UCSD-AML1 (cell line): ENCODE data around the gene POLR2C.

Experiments
- DNase-seq: peaks from one replicate; lab custom pipeline; 2025; ENCODE audit not compliant: unreplicated experiment; lab: John Stamatoyannopoulos, UW

The POLR2C gene

DNA sequence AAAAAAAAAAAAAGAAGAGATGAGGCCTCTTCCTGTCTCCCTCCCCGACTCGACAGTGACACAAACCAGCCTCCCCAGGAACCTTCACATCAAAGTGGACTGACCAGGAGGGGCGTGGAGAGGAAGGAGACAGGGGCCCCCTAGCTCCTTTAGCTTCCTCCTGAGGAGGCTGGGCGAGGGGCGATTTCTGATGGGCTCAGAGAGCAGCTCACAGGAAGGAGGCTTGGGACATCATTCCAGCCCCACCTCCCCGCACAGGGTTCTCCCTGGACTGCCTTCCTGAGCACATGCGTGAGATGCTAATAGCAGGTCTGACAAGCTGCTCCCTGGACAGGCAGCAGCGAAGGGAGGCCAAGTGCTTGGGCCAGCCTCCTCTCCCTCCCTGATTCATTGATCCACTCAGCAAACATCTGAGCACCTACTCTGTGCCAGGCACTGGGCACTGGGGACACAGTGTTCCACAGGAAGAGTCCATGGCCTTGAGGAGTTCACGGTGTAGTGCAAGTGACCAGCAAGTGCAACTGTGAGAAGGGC, 38.2 kb downstream of the POLR2C start:
- DNase-seq: peak; percentile 40

- DNase-seq: no peak
Measured at GRCh38 chr16:57501492-57501891, 39.0 kb downstream of the POLR2C start.

DNA sequence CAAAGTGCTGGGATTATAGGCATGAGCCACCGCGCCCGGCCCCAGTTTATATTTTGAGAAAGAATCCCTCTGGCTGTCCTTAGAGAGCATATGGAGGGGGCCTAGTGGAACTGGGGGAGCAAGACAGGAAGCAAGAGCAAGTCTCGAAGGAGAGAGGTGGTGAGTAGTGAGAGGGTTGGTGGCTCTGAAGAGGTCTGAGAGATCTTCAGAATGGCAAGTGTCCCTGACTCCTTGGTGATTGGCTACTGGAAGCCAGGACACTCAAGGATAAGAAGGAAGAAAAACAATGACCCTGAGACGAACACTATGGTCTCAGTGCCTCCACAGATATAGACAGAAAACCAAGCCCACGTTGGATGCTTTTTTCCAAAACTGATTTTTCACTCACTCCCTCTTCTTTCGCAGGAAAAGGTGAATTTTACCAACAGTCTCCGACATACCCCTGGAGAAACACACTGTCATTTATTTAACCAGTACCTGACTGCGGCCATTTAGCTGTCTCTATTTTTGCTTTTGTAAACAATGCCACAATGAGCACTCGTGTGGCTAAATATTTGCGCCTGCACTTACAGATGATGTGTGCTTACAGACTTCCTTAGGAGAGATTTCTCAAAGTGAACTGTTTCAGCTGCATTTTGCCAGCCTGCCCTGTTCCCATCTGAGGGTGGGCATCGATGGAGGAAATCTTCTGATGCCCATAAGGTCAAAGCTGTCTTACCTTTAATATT, 39.7 kb downstream of the POLR2C start:
- DNase-seq: no peak

DNA sequence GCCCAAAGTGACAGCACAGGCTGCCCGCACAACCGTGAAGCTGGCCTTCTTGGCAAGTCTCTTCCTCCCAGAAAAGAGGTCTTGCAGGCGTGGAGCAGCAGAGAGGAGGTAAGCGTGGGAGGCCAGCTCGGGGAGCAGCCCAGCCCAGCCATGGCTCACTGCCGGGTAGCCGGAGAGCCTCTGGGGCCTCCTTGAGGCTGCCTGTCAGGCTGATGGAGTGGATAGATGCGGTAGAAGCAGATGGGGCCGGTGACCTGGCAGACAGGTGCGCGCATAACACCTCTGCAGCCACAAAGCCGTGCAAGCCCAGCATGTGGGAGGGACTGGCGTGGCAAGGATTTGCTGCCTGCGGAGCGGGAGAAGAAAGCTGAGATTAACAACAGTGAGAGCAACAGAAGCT, 40.9 kb downstream of the POLR2C start:
- no peak for DNase-seq

DNA sequence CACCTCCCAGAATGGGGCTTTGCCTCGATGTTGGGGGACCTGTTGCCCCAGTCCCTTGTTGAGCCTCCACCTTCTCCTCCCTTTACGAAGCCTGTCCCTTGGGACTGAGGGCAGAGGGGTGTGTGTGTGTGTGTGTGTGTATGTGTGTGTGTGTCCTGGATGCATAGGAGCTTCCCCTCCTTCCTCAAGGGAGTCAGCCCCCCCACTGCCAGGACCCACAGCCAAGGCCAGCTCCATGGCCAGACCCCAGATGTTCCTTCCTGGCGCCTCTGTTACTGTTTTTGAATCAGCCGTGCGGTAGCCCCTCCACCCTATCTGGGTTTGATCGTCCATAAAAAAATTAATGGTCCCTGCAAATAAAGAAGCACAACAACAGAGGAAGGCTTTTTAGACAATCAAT, 41.5 kb downstream of the POLR2C start:
- DNase-seq: no peak

DNA sequence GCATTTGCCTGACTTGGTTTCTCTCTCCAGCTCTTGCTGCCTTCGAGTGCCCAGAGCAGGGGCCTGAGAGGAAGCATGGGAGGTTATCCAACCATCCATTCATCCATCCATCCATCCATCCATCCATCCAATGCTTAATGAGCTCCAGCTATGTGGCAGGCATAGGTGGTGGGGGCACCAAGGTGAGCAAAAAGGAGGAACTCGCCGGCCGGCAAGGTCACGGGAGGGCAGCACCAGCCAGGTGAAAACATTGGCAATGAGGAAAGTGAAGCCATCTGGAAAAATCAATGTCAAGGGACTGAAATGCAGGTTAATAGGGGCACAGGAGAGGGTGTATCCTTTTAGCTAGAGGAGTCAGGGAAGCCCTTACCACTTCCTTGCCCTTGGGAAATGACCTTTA, 42.0 kb downstream of the POLR2C start:
- no peak for DNase-seq

- no peak for DNase-seq
Measured at GRCh38 chr16:57505169-57505568, 42.7 kb downstream of the POLR2C start.

DNA sequence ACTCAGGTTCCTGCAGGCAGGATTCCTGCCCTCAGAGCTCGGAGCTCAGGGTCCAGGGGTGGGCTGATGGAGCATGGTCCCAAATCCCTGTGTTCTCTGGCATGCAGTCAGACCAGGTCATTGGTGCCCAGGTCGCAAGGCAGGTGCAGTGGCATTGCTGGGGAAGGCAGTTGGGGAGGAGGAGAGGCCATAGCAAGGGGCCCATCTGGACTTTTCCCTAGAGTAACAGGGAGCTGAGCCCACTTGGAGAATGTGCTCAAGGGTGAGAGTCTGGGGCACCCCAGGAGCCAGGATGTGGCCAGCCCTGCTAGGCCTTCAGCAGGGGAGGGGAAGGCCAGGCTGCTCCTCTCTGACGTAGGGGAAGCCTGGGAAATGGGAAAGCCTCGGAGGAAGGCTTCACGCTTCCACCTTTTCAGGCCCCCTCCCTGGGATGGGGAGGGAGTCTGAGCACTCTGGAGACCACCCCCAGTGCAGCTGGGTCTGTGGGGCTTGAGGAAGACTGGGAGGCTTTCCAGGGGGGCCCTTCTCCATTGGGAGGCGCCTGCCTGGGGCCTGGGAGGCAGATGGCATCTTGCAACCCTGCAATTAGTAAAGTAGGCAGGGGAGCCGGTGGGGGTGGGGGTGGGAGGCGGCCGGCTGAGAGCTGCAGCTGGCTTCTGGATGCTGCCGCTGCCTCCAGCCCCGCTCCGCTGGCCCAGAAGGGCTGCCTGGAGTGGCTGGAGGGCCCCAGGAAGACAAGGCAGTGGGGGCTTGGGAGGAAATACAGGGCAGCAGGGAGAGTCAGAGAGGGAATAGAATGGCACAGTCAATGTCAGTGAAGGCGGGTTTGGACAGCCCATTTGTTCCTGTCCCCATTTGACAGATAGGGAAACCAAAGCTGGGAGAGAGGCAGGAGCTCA, 44.9 kb downstream of the POLR2C start:
- DNase-seq: no peak

- no peak for DNase-seq
Measured at GRCh38 chr16:57508035-57508425, 45.6 kb downstream of the POLR2C start.

- no peak for DNase-seq
Measured at GRCh38 chr16:57509231-57509923, 46.9 kb downstream of the POLR2C start.

DNA sequence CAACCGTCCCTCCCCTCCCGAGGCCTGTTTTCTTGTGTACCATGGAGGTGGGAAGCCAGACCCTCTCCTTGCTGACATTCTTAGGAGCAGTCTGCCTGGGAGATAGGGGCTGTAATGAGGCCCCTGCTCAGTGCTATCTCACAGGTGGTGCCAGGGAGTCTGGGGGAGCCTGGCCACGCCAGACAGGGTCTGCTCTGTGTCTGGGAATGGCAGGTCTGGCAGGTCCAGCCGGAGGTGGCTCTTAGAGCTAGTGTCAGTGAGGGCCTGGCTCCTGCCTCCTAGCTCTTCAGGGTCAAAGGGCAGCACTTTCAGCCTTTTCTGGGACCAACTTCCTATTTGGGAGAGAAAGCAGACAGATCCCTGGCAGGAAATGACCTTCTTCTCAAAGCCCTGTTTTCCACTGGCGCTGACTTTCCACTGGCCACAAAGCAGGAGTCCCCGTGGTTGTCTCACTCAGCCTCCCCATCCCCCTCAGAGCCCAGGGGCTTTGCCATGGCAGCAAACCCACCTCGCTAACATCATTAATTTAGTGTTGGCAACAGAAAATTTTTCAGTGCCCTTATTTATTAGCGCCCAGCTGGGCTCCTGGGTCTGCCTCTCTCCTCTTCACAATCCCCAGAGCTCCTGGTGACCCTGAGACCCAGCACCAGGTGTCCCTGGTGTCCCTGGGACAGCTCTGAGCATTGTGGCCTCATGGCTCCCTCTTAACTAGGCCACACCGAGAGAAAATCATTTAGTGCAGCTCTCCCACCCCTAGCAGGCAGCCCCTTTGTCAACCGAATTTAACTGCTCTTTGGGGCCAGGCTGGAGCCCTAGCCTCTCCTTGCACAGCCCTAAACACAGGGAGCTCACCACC, 47.8 kb downstream of the POLR2C start:
- DNase-seq: no peak

DNA sequence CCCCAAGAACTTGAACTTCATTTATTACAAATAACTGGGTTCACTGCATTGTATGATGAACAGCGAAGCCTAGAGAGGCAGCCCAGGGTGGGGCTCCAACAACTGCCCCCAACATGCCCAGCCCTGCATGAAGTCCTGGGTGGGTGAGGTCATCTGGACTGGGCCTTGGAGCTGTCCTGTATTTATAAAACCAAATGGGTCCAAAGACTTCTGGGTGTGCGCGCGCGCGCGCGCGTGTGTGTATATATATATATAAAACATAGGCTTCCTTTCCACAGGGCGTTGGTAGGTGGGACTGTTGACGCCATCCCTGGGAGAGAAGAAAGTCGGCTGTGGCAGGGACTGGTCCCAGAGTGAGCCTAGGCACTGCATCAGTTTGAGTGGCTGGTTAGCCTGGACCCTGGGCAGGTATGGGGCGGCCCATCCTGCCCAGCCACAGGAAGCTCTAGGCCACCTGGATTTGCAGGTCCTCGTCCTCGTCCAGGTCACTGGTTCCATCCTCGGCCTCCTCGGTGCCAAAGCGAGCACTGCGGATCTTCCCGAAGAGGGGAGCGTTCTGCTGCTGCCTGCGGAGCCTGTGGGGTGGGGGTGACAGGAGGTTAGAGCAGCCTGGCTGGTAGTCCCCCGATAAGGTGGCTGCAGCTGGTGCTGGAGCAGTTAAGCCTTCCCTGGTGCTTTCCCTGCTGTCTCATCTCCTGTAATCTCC, 50.0 kb downstream of the POLR2C start:
- DNase-seq: no peak

DNA sequence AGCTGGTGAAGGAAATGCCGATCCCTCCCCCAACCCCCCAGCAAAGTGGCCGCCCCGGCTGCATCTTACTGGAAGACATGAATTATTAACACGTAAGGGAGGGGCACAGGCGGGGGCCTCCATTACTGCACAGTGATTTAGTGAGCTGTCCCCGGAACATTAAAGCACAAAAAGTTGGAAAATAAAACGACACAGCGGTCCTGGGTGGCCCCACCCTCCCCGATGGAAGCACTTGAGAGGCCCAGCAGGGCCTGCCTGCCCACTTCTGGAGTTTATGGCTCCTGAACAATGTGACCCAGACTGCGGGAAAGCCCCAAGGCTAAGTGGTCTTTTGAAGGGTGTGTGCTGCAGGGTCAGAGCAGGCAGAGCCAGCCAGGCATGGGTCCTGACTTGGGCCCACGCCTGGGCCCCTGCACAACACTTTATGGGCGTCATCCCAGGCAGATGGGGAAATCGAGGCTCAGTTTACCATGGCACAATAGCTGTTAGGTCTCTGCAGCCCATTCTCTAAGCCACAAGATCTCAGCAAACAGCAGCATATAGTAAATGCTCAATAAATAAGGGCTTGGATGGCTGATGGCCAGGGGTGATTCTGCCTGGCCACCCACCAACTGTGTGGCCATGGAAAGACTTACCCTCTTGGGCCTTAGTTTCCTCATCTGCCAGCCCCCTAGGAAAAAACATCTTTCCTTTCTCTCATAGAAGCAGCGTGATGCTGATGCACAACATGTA, 51.1 kb downstream of the POLR2C start:
- DNase-seq: no peak

DNA sequence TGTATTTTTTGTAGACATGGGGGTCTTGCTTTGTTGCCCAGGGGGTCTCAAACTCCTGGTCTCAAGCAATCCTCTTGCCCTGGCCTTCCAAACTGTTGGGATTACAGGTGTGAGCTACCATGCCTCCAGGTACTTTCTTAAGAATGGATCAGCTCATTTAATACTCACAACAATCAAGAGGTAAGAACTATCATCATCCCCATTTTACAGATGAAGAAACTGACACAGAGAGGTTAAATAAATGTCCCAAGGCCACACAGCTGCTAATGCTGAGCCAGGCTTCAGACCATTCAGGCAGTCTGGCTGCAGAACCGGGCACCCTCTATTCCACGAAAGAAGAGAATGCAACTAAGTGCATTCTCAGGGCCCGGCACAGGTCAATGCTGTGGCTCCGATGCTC, 51.9 kb downstream of the POLR2C start:
- no peak for DNase-seq

DNA sequence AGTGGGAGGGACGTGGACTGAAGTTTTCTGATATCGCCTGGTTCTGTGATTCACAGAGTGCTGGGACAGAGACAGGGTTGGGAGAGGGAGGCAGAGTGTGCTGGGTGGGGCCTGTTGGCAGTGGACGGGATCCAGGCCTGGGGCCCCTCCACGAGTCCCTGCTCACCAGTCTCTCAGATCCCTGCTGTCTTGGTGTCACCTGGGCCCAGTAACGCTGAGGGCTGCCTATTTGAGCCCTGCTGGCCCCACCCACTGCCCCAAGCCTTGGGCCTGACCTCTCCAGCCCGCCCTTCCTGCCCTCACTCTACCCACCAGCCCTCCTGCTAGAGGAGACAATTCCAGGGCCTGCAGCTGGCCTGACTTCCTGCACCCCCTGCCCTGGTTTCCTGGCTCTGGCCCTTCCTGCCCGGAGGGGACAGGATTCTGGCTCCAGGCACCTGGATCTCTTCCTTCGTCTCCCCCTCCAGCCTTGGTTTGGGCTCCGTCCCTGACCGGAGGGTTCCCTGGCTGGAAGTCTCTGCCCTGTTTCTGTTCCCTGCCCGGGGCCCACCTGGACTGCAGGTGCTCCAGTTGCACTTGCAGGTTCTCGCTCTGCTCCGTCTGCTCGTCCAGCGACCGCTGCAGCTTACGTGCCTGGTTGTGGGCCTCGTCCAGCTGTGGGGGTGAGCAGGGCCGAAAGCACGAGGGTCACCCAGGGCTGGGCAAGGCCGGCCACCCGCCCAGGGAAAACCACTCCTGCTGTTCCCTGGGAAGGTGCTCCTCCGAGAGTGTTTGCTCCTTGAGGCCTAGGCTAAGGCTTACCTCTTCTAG, 52.5 kb downstream of the POLR2C start:
- DNase-seq: no peak

GRCh38 chr16:57516176-57516725, 53.8 kb downstream of the POLR2C start:
- DNase-seq: no peak

DNA sequence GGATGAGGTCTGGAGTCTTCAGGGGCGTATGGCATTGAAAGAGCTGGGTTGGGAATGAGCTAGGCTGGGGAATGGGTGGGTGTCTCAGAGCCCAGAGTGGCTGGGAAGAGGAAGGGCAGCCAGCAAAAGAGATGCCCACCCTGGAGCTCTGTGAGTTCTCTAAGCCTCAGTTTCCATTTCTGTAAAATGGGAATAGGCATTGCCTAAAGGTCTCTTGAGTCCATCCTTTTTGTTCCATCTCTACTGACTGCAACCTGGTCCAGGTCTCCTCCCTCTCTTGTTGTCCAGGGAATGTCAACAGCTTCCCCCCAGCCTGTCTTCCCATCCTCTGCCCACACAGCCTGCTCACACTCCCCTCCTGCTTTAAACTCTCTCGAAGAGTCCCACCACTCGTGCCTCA, 54.3 kb downstream of the POLR2C start:
- no peak for DNase-seq
